ENCODE results near the gene TRIM66. TPM values are rescaled to one million over a fixed set of nuclear protein-coding genes. Genes with fewer than 3 reads are reported as not detected.

Gene TRIM66
- total RNA-seq, 2 donors from 2014 or later, result 10.2 to 18.1 TPM

DNA sequence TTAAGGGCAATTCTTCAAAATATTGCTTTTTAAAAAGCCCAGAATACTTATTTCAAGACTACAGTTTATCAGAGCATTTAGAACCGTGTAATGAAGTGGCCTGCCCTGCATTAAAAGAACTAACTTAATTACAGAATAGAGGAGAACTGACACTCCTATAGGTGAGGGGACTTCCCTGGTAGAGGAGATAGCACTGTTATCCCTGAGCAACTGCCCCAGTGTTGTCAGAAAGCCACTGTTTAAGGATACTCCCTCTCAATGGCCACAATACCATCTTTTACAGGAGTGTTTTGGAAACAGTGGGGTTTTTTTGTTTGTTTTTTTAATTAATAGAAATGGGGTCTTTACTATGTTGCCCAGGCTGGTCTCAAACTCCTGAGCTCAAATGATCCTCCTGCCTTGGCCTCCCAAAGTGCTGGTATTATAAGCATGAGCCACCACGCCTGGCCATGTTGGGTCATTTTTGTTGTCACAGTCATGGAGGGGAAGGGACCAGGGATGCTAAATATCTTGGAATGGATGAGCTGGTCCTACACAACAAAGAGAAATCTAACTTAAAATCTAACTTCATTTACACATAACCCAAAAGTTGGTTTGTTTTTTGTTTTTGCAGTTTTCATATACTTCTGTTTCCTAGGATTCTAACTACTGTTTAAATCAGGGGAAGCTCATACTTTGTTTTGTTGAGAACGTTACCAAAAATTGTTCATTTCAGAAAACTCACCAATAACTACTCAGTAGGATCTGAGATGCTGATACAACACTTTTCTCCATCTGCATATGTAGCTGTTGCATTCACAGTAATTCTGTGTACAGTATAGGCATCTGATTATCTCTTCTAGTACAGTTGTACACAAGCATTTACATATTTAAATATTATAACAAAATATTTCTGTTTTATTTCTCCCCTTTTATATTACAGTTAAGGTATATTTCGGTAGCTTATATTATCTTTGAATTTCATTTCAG, 8.2 kb upstream of the TRIM66 start:
- DNase-seq (ENCODE audit: low spot score) (no peak), ATAC-seq (ENCODE audit: insufficient number of reproducible peaks, low FRiP score, low read depth) (no peak)
- no peaks in the 10 kb centered on the region for H3K9me3 ChIP-seq
- H3K27ac ChIP-seq, result no peak overlapping the region
- peaks cover 43% of the 10 kb centered on the region for H3K36me3 ChIP-seq
- no peaks in the 10 kb centered on the region for H3K27me3 ChIP-seq (replicated peaks; ENCODE audit: insufficient read depth)
- H3K4me1 ChIP-seq (ENCODE audit: control insufficient read depth in 1 of 2, low read depth in 2 of 2), result peaks cover 5 to 16% of the 10 kb centered on the region in 2 donors
- TF ChIP-seq, protein P1, sequence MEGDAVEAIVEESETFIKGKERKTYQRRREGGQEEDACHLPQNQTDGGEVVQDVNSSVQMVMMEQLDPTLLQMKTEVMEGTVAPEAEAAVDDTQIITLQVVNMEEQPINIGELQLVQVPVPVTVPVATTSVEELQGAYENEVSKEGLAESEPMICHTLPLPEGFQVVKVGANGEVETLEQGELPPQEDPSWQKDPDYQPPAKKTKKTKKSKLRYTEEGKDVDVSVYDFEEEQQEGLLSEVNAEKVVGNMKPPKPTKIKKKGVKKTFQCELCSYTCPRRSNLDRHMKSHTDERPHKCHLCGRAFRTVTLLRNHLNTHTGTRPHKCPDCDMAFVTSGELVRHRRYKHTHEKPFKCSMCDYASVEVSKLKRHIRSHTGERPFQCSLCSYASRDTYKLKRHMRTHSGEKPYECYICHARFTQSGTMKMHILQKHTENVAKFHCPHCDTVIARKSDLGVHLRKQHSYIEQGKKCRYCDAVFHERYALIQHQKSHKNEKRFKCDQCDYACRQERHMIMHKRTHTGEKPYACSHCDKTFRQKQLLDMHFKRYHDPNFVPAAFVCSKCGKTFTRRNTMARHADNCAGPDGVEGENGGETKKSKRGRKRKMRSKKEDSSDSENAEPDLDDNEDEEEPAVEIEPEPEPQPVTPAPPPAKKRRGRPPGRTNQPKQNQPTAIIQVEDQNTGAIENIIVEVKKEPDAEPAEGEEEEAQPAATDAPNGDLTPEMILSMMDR (IDR thresholded peaks at IDR 0.05), result no peak
- H3K4me3 ChIP-seq, result no peak overlapping the region

DNA sequence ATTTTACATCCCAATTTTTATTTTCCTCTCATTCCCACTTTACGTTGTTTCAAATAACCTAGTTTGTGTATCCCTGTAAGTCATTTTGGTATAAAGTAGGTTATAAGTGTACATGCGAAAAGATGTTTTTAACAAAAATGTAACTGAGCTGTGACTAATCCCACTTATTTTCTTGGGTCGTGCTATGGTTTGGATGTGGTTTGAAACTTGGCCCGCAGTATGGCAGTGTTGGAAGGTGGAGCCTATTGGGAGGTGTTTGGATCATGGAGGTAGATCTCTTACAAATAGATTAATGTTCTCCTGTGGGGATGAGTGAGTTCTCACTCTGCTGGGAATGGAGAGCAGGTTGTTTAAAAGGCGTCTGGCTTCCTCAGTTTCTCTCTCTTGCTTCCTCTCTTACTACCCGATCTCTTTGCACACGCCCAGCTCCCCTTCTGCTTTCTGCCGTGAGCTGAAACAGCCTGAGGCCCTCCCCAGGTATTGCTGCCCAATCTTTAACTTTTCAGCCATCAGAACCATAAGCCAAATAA, 7.3 kb upstream of the TRIM66 start:
- Histone ChIP-seq H3K27ac (peak overlapping the region in 1 of 2 donors; percentile 75), H3K36me3 (peaks cover 45% of the 10 kb centered on the region), H3K4me1 (ENCODE audit: control insufficient read depth in 1 of 2, low read depth in 2 of 2) (peaks cover 5 to 16% of the 10 kb centered on the region in 2 donors), H3K27me3 (replicated peaks; ENCODE audit: insufficient read depth) (no peaks in the 10 kb centered on the region), H3K9me3 (no peaks in the 10 kb centered on the region), H3K4me3 (peak overlapping the region; percentile 78)
- TF ChIP-seq, protein P1 (IDR thresholded peaks at IDR 0.05), result no peak
- no peak for ATAC-seq (ENCODE audit: insufficient number of reproducible peaks, low FRiP score, low read depth)
- no peak for DNase-seq (ENCODE audit: low spot score)

DNA sequence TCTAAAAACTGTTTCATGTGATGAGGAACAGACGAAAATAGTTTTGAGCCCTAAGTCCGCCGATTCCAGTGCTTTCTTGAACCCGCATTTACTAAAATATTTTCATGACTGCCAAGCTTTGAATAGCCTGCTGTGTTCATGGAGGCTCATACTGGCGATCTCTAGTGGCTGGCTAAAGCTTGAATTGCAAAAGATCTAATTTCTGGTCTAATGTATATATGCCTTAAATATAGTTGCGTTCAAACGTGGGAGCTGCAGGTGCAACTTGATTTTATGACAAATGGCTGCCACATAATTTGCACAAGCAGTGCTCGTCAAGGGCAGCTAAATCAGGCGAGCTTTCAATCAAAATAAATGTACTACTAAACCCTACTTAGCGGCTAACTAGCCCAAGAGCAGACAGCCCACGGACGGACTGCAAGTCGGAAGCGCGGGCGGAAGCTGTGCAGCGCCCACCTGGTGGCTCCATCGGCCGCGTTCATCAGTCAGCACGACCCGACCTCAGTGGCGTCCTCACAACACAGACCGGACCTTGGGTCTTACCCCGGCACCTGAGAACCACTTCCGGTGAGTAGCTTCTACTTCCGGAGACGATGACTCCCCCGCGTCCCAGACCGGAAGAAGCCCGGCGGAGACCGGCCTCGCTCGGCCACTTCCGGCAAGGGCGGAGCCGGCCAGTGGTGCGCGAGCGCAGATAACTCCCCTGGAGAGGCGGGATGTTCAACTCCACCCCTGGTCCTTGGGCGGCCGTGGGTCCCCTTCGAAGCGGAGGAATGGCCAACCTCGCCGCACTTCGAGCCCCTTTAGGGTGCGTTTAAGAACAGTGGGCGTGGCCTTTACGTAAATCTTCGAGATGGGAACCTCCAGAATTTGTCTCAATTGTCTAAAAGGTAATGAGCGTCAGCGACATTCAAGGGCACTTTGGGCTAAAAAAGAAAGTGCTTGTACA, 6.2 kb upstream of the TRIM66 start:
- H3K36me3 ChIP-seq, result peaks cover 44% of the 10 kb centered on the region
- peaks cover 9 to 25% of the 10 kb centered on the region in 2 donors for H3K4me1 ChIP-seq (ENCODE audit: control insufficient read depth in 1 of 2, low read depth in 2 of 2)
- no peaks in the 10 kb centered on the region for H3K9me3 ChIP-seq
- H3K4me3 ChIP-seq, result peak overlapping the region; percentile 78
- no peaks in the 10 kb centered on the region for H3K27me3 ChIP-seq (replicated peaks; ENCODE audit: insufficient read depth)
- H3K27ac ChIP-seq, result peak overlapping the region; percentile 74 to 75
- ATAC-seq (ENCODE audit: insufficient number of reproducible peaks, low FRiP score, low read depth), result peak; percentile 85
- DNase-seq (ENCODE audit: low spot score), result peak; percentile 75
- TF ChIP-seq, protein P1 (IDR thresholded peaks at IDR 0.05), result no peak

- TF ChIP-seq, protein P1 (IDR thresholded peaks at IDR 0.05), result no peak
- H3K9me3 ChIP-seq, result no peaks in the 10 kb centered on the region
- H3K4me1 ChIP-seq (ENCODE audit: control insufficient read depth in 1 of 2, low read depth in 2 of 2), result peaks cover 11 to 38% of the 10 kb centered on the region in 2 donors
- ATAC-seq (ENCODE audit: insufficient number of reproducible peaks, low FRiP score, low read depth), result no peak
- H3K27ac ChIP-seq, result no peak overlapping the region
- no peaks in the 10 kb centered on the region for H3K27me3 ChIP-seq (replicated peaks; ENCODE audit: insufficient read depth)
- DNase-seq (ENCODE audit: low spot score), result no peak
- no peak overlapping the region for H3K4me3 ChIP-seq
- H3K36me3 ChIP-seq, result peaks cover 27% of the 10 kb centered on the region
Measured at GRCh38 chr11:8686325-8686724, 3.9 kb upstream of the TRIM66 start.

All from thoracic aorta (tissue), 2 donors.